ENCODE data around the gene ADAMTS10.

DNA sequence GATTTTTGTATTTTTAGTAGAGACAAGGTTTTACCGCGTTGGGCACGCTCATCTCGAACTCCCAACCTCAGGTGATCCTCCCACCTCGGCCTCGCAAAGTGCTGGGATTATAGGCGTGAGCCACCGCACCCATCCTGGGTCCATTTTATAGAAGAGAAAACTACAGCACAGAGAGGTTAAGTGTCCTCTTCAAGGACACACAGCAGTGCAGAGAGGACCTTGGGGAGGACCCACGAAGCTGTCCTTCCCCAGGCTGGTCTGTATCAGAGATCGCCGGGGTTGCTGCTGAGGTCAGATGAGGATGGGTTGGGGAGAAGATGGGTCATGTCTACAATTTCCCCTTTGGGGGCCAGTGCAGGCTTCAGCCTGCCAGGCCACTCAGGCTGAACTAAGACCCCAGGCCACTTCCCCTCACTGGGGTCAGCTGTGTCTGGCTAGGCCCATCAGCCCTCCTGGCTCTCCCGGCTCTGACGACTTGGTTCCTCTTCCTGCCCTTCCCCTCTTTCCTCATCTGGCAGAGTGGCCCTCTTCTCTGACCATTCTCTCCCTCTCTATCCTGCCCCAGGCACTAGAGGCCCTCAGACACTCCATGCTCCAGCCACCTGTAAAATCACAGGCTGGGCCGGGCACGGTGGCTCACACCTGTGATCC, 42.9 kb downstream of the ADAMTS10 start:
- TF ChIP-seq, protein P1, sequence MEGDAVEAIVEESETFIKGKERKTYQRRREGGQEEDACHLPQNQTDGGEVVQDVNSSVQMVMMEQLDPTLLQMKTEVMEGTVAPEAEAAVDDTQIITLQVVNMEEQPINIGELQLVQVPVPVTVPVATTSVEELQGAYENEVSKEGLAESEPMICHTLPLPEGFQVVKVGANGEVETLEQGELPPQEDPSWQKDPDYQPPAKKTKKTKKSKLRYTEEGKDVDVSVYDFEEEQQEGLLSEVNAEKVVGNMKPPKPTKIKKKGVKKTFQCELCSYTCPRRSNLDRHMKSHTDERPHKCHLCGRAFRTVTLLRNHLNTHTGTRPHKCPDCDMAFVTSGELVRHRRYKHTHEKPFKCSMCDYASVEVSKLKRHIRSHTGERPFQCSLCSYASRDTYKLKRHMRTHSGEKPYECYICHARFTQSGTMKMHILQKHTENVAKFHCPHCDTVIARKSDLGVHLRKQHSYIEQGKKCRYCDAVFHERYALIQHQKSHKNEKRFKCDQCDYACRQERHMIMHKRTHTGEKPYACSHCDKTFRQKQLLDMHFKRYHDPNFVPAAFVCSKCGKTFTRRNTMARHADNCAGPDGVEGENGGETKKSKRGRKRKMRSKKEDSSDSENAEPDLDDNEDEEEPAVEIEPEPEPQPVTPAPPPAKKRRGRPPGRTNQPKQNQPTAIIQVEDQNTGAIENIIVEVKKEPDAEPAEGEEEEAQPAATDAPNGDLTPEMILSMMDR (conservative IDR thresholded peaks at IDR 0.05; ENCODE audit: low read depth, low read length), result no peak
- TF ChIP-seq EZH2 (IDR thresholded peaks at IDR 0.05; ENCODE audit: low read length, unreplicated experiment), result no peak
- no peak for TF ChIP-seq EZH2phosphoT487 (IDR thresholded peaks at IDR 0.05; ENCODE audit: borderline replicate concordance, low read length)
